Frontal cortex (tissue), 1 donor: Measurements from ENCODE around the gene DCAF11. TPM values are rescaled to one million over a fixed set of nuclear protein-coding genes. Genes with fewer than 3 reads are reported as not detected.

Source experiments
- small RNA-seq: library from RNA; depleted of rRNA; stranded (forward); fragments of <200 nt; gene quantifications from one replicate; pipeline ENCODE3, GENCODE V24; 2014
- total RNA-seq: library from RNA; depleted of rRNA; stranded (reverse); fragments of >200 nt; gene quantifications from one replicate; pipeline ENCODE4 v1.2.3, GENCODE V29; 2014

The DCAF11 gene
- total RNA-seq, 1 donor from 2014 or later: 56.7 TPM

Small RNAs within 50 kb of the gene (small RNA-seq; reads per million reads assigned to genes)
- gene IRF9 (not detected), gene RNA5SP383 (0.08 reads per million)

Other genes starting within 250 kb of the DCAF11 start
- gene DHRS4, start 161.0 kb upstream of the DCAF11 start, total RNA-seq: 7.3 TPM
- 3.3 TPM for gene DHRS4L2, start 125.8 kb upstream of the DCAF11 start, total RNA-seq
- gene CARMIL3, start 62.8 kb upstream of the DCAF11 start, total RNA-seq: 18.8 TPM
- gene CPNE6, start 43.2 kb upstream of the DCAF11 start, total RNA-seq: 35.5 TPM
- 1.6 TPM for gene PCK2, start 20.5 kb upstream of the DCAF11 start, total RNA-seq
- 1.2 TPM for gene NRL, start 172 bp downstream of the DCAF11 start, total RNA-seq
- gene FITM1, start 15.9 kb downstream of the DCAF11 start, total RNA-seq: 0.41 TPM
- gene PSME1, start 21.4 kb downstream of the DCAF11 start, total RNA-seq: 20.4 TPM
- gene EMC9, start 26.8 kb downstream of the DCAF11 start, total RNA-seq: 8.6 TPM
- 25.7 TPM for gene PSME2, start 31.8 kb downstream of the DCAF11 start, total RNA-seq
- 23.2 TPM for gene RNF31, start 32.7 kb downstream of the DCAF11 start, total RNA-seq
- gene IRF9, start 46.5 kb downstream of the DCAF11 start, total RNA-seq: 12.2 TPM
- gene REC8, start 57.3 kb downstream of the DCAF11 start, total RNA-seq: 15.1 TPM
- gene IPO4, start 74.0 kb downstream of the DCAF11 start, total RNA-seq: 12.6 TPM
- gene TM9SF1, start 80.7 kb downstream of the DCAF11 start, total RNA-seq: 9.8 TPM
- not detected for gene TSSK4, start 90.9 kb downstream of the DCAF11 start, total RNA-seq
- gene CHMP4A, start 98.7 kb downstream of the DCAF11 start, total RNA-seq: 40.4 TPM
- gene MDP1, start 101.3 kb downstream of the DCAF11 start, total RNA-seq: 18.8 TPM
- 62.8 TPM for gene NEDD8, start 117.6 kb downstream of the DCAF11 start, total RNA-seq
- 51.8 TPM for gene GMPR2, start 118.2 kb downstream of the DCAF11 start, total RNA-seq
- gene TINF2, start 127.8 kb downstream of the DCAF11 start, total RNA-seq: 42.4 TPM
- gene TGM1, start 148.4 kb downstream of the DCAF11 start, total RNA-seq: 0.82 TPM
- 25.7 TPM for gene RABGGTA, start 156.8 kb downstream of the DCAF11 start, total RNA-seq
- 8.2 TPM for gene DHRS1, start 185.0 kb downstream of the DCAF11 start, total RNA-seq
- gene NOP9, start 185.1 kb downstream of the DCAF11 start, total RNA-seq: 22.8 TPM
- 2.0 TPM for gene CIDEB, start 193.2 kb downstream of the DCAF11 start, total RNA-seq
- 1.6 TPM for gene LTB4R2, start 195.4 kb downstream of the DCAF11 start, total RNA-seq
- 1.2 TPM for gene LTB4R, start 196.7 kb downstream of the DCAF11 start, total RNA-seq
- 0.82 TPM for gene ADCY4, start 220.3 kb downstream of the DCAF11 start, total RNA-seq
- gene RIPK3, start 225.2 kb downstream of the DCAF11 start, total RNA-seq: under 0.01 TPM